ENCODE data around the gene CXCR2. TPM values are rescaled to one million over a fixed set of nuclear protein-coding genes. Genes with fewer than 3 reads are reported as not detected.

CXCR2 gene
- total and polyA plus RNA-seq, 2 of the 8 experiments (the other 6 are each of a cell fraction or from before 2014, with no cell fraction given): 1.4 to 1.6 TPM

DNA sequence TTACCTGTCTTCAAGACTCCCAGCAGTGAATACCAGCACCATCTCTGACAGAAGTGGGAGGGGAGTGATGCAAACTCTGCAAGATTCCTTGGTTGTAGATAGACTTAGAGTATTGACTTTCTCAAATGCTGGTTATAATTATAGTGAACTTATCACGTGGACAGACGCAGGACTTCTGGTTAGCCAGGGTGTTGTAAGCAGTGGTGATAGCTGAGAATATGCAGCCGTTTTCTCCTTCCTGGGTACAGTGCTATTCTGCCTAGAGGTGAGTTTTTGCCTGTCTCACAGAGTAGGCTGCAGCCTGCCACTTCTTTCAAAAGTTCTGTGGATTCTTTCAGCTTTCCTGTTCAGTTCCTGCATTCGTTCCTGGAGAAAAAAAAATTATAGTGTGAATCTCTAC, 733 bp upstream of the CXCR2 start:
- DNase-seq (ENCODE audit: low read depth in 1 of 2, low spot score in 2 of 2) (no peak), FAIRE-seq (no peak)
- no peak overlapping the region for H2BK5ac ChIP-seq (ENCODE audit: low read depth, low read length)
- ChIA-PET POLR2A (ENCODE audit: partially characterized antibody) (no interaction called here), CTCF (ENCODE audit: partially characterized antibody) (interaction anchor here (1.7 to 2.0 kb wide), 2 partner anchors 13 to 21 kb away, joined by 5 to 7 read pairs; no protein-coding TSS in a partner anchor)
- no peak overlapping the region for H3K56ac ChIP-seq (replicated peaks; ENCODE audit: insufficient read length, low read depth, low read length)
- H3K4me2 ChIP-seq (ENCODE audit: insufficient read depth in 1 of 2, low read depth in 2 of 2, low read length in 2 of 2): peak overlapping the region in 1 of 2 experiments; percentile 39; a peak in 1 of 4 replicates
- H4K20me1 ChIP-seq (replicated peaks in 1 of 2; ENCODE audit: control insufficient read depth in 1 of 2, insufficient read depth in 2 of 2, low read length in 2 of 2): no peaks in the 10 kb centered on the region
- H3K27ac ChIP-seq (ENCODE audit: low read depth, low read length): no peak overlapping the region
- H3K4ac ChIP-seq (replicated peaks; ENCODE audit: insufficient read length, low read depth, low read length): no peak overlapping the region
- H4K91ac ChIP-seq (replicated peaks; ENCODE audit: insufficient read length, low read length): no peak overlapping the region
- H3K23me2 ChIP-seq (ENCODE audit: low read depth, low read length): no peaks in the 10 kb centered on the region
- H2BK12ac ChIP-seq (ENCODE audit: low read depth, low read length): peak overlapping the region; percentile 64; the same call in 1 of the 2 replicates
- H3K27me3 ChIP-seq (replicated peaks in 1 of 4; ENCODE audit: control insufficient read depth in 3 of 4, extremely low read depth in 1 of 4, insufficient read depth in 3 of 4, low read length in 3 of 4): 0 out of 7 replicates have a peak, but pooled peaks cover 0 to 2% (median 0%) of the 10 kb centered on the region in 4 experiments
- H4K8ac ChIP-seq (ENCODE audit: extremely low read depth, insufficient read depth, low read length): no peak overlapping the region
- no peaks in the 10 kb centered on the region for H3K79me1 ChIP-seq (ENCODE audit: low read depth, low read length)
- H3K4me1 ChIP-seq (replicated peaks in 1 of 4; ENCODE audit: control insufficient read depth in 3 of 4, insufficient read depth in 4 of 4, low read length in 3 of 4): peaks cover 0 to 13% (median 6%) of the 10 kb centered on the region in 4 experiments; a peak in 2 of 7 replicates
- H2AFZ ChIP-seq (ENCODE audit: low read length): 0 out of 2 replicates have a peak overlapping the region, but pooled peaks have one; percentile 10
- no peak overlapping the region for H2BK20ac ChIP-seq (ENCODE audit: low read length)
- no peak overlapping the region for H2AK5ac ChIP-seq (ENCODE audit: low read depth, low read length)
- no peak overlapping the region for H3K9ac ChIP-seq (replicated peaks in 1 of 4; ENCODE audit: extremely low read depth in 1 of 4, low read depth in 3 of 4, low read length in 3 of 4)
- 87% methylated on average over 4 of the region's 4 CpGs; no CpG with 5 or more reads in 1 of the 2 experiments for WGBS, 2 experiments (ENCODE audit: extremely low coverage in 1 of 2, insufficient coverage in 1 of 2, insufficient read length in 1 of 2, insufficient replicate concordance in 2 of 2, low coverage in 1 of 2, low lambda C conversion rate in 2 of 2, missing lambda C conversion rate in 1 of 2)
- H2BK120ac ChIP-seq (replicated peaks; ENCODE audit: low read depth, low read length): no peak overlapping the region
- no peak overlapping the region for H4K5ac ChIP-seq (ENCODE audit: insufficient read length, low read depth, low read length)
- no peaks in the 10 kb centered on the region for H3K79me2 ChIP-seq (ENCODE audit: control insufficient read depth in 1 of 2, insufficient read depth in 2 of 2, low read length in 2 of 2)
- no peak overlapping the region for H2BK15ac ChIP-seq (ENCODE audit: low read length)
- no peak for TF ChIP-seq CBX8 (IDR thresholded peaks at IDR 0.05; ENCODE audit: borderline replicate concordance, low read depth, low read length)
- TF ChIP-seq SAP30 (IDR thresholded peaks at IDR 0.05; ENCODE audit: insufficient read depth, insufficient replicate concordance, low read length): no peak
- TF ChIP-seq TEAD4 (IDR thresholded peaks at IDR 0.05; ENCODE audit: low read depth, low read length): no peak
- TF ChIP-seq FOSL1 (IDR thresholded peaks at IDR 0.05; ENCODE audit: insufficient read depth, low read depth, low read length): no peak
- TF ChIP-seq BRCA1 (IDR thresholded peaks at IDR 0.05; ENCODE audit: low read depth, low read length): no peak
- no peak for TF ChIP-seq RAD21 (IDR thresholded peaks at IDR 0.05 in 1 of 2, conservative IDR thresholded peaks at IDR 0.05 in 1 of 2; ENCODE audit: low read depth in 2 of 2, low read length in 2 of 2)
- TF ChIP-seq EP300 (IDR thresholded peaks at IDR 0.05; ENCODE audit: borderline replicate concordance in 1 of 2, low read depth in 2 of 2, low read length in 2 of 2): no peak
- TF ChIP-seq MAFK (IDR thresholded peaks at IDR 0.05; ENCODE audit: low read depth, low read length): no peak
- TF ChIP-seq TAF1 (IDR thresholded peaks at IDR 0.05; ENCODE audit: low read depth, low read length): no peak
- TF ChIP-seq ZNF274 (IDR thresholded peaks at IDR 0.05; ENCODE audit: borderline replicate concordance, extremely low read depth, low read length): no peak
- no peak for TF ChIP-seq KDM4A (IDR thresholded peaks at IDR 0.05; ENCODE audit: low read depth, low read length, severe bottlenecking)
- no peak for TF ChIP-seq CREB1 (IDR thresholded peaks at IDR 0.05)
- no peak for TF ChIP-seq SIN3A (conservative IDR thresholded peaks at IDR 0.05 in 1 of 2, IDR thresholded peaks at IDR 0.05 in 1 of 2; ENCODE audit: low read depth in 1 of 2, low read length in 2 of 2)
- TF ChIP-seq TCF12 (IDR thresholded peaks at IDR 0.05; ENCODE audit: low read depth, low read length): no peak
- no peaks in the 10 kb centered on the region for H3K9me3 ChIP-seq (ENCODE audit: insufficient read depth in 2 of 2, low read depth in 1 of 2, low read length in 1 of 2)
- no peaks in the 10 kb centered on the region for H3K36me3 ChIP-seq (ENCODE audit: control insufficient read depth in 2 of 4, insufficient read depth in 4 of 4, low read length in 3 of 4)
- H3K14ac ChIP-seq (ENCODE audit: insufficient read length): no peak overlapping the region
- H3K23ac ChIP-seq (ENCODE audit: insufficient read length): no peak overlapping the region
- H3K18ac ChIP-seq (ENCODE audit: extremely low read depth, low read length): no peak overlapping the region
- no peak overlapping the region for H3K4me3 ChIP-seq (ENCODE audit: extremely low read depth in 1 of 4, insufficient read depth in 2 of 4, low read depth in 3 of 4, low read length in 4 of 4)
